Mucosa of stomach (tissue), 1 donor: ENCODE measurements around the gene GH2.
"Not testable (repeated sequence)": the region's sequence is repeated elsewhere in the genome, so short reads cannot be mapped to it uniquely, and the experiment has no call there.

ENCODE experiments used
- H3K27me3 ChIP-seq: one replicate; pipeline ENCODE4 v1.7.0; 2013; ENCODE audit warnings: mild to moderate bottlenecking, low read length; ENCODE audit not compliant: control insufficient read depth, insufficient read depth
- H3K36me3 ChIP-seq: one replicate; pipeline ENCODE4 v1.7.0; 2013; ENCODE audit warnings: low read length; ENCODE audit not compliant: control insufficient read depth, insufficient read depth
- H3K4me1 ChIP-seq: one replicate; pipeline ENCODE4 v1.7.0; 2013; ENCODE audit warnings: mild to moderate bottlenecking, low read length; ENCODE audit not compliant: control insufficient read depth, insufficient read depth
- H3K4me3 ChIP-seq: one replicate; pipeline ENCODE4 v1.7.0; 2013; ENCODE audit warnings: low read length
- H3K9ac ChIP-seq: one replicate; pipeline ENCODE4 v1.7.0; 2013; ENCODE audit warnings: mild to moderate bottlenecking, low read length, moderate library complexity
- H3K9me3 ChIP-seq: one replicate; pipeline ENCODE4 v1.7.0; 2013; ENCODE audit warnings: mild to moderate bottlenecking, low read length, moderate library complexity; ENCODE audit not compliant: control insufficient read depth
- donor health status: Pancreatic carcinoma.

Gene GH2

DNA sequence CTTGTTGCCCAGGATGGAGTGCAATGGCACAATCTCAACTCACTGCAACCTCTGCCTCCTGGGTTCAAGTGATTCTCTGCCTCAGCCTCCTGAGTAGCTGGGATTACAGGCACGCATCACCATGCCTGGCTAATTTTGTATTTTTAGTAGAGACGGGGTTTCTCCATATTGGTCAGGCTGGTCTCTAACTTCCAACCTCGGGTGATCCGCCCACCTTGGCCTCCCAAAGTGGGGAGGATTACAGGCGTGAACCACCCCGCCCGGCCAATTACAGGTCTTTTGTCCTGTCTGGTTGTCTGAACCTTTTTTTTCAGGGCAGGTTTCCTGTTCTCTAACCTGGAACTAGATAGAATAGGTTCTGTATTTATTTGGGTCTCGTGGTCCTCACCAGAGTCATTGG lies 25.3 kb downstream of the GH2 start:
- not testable (repeated sequence) for H3K9ac ChIP-seq, H3K4me1 ChIP-seq, H3K4me3 ChIP-seq, H3K27me3 ChIP-seq, H3K36me3 ChIP-seq, H3K9me3 ChIP-seq

GRCh38 chr17:63855185-63855584 lies 26.6 kb downstream of the GH2 start:
- Histone ChIP-seq H3K9ac (no peak overlapping the region), H3K36me3 (no peaks in the 10 kb centered on the region), H3K27me3 (no peaks in the 10 kb centered on the region), H3K4me1 (no peaks in the 10 kb centered on the region), H3K4me3 (no peak overlapping the region), H3K9me3 (no peaks in the 10 kb centered on the region)

GRCh38 chr17:63854709-63855108 lies 27.0 kb downstream of the GH2 start:
- Histone ChIP-seq H3K4me1 (no peaks in the 10 kb centered on the region), H3K36me3 (no peaks in the 10 kb centered on the region), H3K27me3 (no peaks in the 10 kb centered on the region), H3K9me3 (no peaks in the 10 kb centered on the region), H3K4me3 (no peak overlapping the region), H3K9ac (no peak overlapping the region)

DNA sequence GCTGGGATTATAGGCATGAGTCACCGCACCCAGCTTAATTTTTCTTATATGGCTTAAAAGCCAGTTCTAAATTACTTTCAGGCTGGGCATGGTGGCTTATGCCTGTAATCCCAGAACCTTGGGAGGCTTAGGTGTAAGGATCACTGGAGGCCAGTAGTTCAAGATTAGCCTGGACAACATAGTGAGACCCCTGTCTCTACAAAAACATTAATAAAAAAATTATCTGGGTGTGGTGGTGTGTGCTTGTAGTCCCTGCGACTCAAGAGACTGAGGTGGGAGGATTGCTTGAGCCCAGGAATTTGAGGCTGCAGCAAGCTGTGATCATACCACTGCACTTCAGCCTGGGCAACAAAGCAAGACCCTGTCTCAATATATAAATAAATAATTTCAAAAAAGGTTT lies 28.5 kb downstream of the GH2 start:
- H3K4me3 ChIP-seq, result no peak overlapping the region

GRCh38 chr17:63850401-63850800 lies 31.3 kb downstream of the GH2 start:
- Histone ChIP-seq H3K27me3 (no peaks in the 10 kb centered on the region), H3K4me1 (no peaks in the 10 kb centered on the region), H3K9ac (no peak overlapping the region), H3K4me3 (no peak overlapping the region), H3K9me3 (no peaks in the 10 kb centered on the region), H3K36me3 (no peaks in the 10 kb centered on the region)

More for the DNA sequence above, 28.5 kb downstream of the GH2 start:
- H3K36me3 ChIP-seq, result no peaks in the 10 kb centered on the region
- H3K9me3 ChIP-seq, result no peaks in the 10 kb centered on the region
- no peaks in the 10 kb centered on the region for H3K4me1 ChIP-seq
- no peak overlapping the region for H3K9ac ChIP-seq
- no peaks in the 10 kb centered on the region for H3K27me3 ChIP-seq

DNA sequence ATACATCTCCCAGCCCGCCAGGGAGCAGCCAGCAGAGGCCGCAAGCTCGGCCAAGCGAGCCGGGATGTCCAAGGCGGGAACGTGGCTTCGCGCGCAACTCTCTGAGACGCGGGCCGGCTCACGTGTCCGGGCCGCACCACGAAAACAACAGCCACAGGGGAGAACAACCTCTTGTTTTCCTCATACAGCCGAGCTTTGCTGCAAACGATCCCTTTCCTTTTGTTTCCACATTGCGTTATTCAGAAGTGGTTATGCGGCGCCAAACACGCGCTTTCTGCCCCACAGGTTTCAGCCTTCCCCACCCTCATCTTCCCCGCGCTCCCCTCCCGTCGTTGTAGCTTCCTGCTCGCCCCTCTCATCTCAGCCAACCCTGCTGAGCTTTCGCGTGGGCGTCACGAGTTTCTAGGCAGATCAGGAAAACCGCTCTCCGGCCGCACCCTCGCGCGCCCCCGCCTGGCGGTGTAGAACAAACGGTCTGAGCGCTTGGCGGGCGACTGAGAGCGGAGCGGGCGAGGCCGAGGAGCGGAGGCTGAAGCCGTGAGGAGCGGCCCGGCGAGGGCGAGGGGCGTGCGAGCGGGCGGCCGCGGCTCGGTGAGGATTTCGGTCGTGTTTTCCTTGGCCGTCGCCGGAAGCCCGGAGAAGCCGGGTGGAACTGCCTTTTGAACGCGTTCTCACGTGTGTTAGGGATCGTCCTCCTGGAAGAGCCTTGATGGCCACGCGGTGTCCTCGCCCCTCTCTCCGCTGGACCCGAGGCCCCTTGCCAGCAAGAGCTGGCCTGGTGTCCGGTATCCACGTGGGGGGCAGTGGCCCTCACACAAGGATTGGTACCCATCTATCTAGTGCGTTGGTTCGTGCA lies 32.7 kb downstream of the GH2 start:
- no peaks in the 10 kb centered on the region for H3K27me3 ChIP-seq
- no peaks in the 10 kb centered on the region for H3K9me3 ChIP-seq
- H3K4me3 ChIP-seq, result no peak overlapping the region
- H3K36me3 ChIP-seq, result no peaks in the 10 kb centered on the region
- H3K9ac ChIP-seq, result no peak overlapping the region
- no peaks in the 10 kb centered on the region for H3K4me1 ChIP-seq

- no peaks in the 10 kb centered on the region for H3K27me3 ChIP-seq
- H3K9ac ChIP-seq, result no peak overlapping the region
- H3K36me3 ChIP-seq, result no peaks in the 10 kb centered on the region
- no peak overlapping the region for H3K4me3 ChIP-seq
- H3K9me3 ChIP-seq, result no peaks in the 10 kb centered on the region
- H3K4me1 ChIP-seq, result no peaks in the 10 kb centered on the region
Observed at GRCh38 chr17:63847525-63848249, 34.1 kb downstream of the GH2 start.

GRCh38 chr17:63845509-63845908 lies 36.2 kb downstream of the GH2 start:
- Histone ChIP-seq H3K4me3 (no peak overlapping the region), H3K9me3 (no peaks in the 10 kb centered on the region), H3K36me3 (no peaks in the 10 kb centered on the region), H3K9ac (no peak overlapping the region), H3K4me1 (peaks cover 10% of the 10 kb centered on the region), H3K27me3 (no peaks in the 10 kb centered on the region)

GRCh38 chr17:63843910-63844677 lies 37.6 kb downstream of the GH2 start:
- Histone ChIP-seq H3K4me1 (peaks cover 23% of the 10 kb centered on the region), H3K27me3 (no peaks in the 10 kb centered on the region), H3K9ac (peak overlapping the region; percentile 70), H3K9me3 (no peaks in the 10 kb centered on the region), H3K4me3 (no peak overlapping the region), H3K36me3 (no peaks in the 10 kb centered on the region)

- H3K9me3 ChIP-seq, H3K36me3 ChIP-seq, H3K27me3 ChIP-seq: not testable (repeated sequence)
- Histone ChIP-seq H3K4me3 (peak overlapping the region; percentile 37), H3K4me1 (peaks cover 30% of the 10 kb centered on the region), H3K9ac (peak overlapping the region; percentile 70)
Observed at GRCh38 chr17:63843387-63843888, 38.3 kb downstream of the GH2 start.

GRCh38 chr17:63842540-63843386 lies 39.0 kb downstream of the GH2 start, which contains the start of gene SMARCD2:
Gene SMARCD2, minus strand, starts transcription at chr17:63842685. Its CDS starts 11 bp downstream, at chr17:63842674.
- Histone ChIP-seq H3K9ac (peak within 1 kb of the TSS; percentile 91), H3K4me1 (peaks cover 36% of the 10 kb centered on the region), H3K36me3 (no peaks in the 10 kb centered on the region), H3K4me3 (peak within 1 kb of the TSS; percentile 86), H3K27me3 (no peaks in the 10 kb centered on the region), H3K9me3 (no peaks in the 10 kb centered on the region)
